Measurements from ENCODE around the gene MYBPHL.

Gene MYBPHL

GRCh38 chr1:109306832-109307273 is at the start of gene MYBPHL:
MYBPHL (minus strand) TSS chr1:109307011; CDS start chr1:109306991, 20 bp downstream.
- no peak for DNase-seq (ENCODE audit: low read depth in 2 of 2)

- no peak for DNase-seq (ENCODE audit: low read depth in 2 of 2)
Observed at GRCh38 chr1:109356505-109356904, 49.7 kb upstream of the MYBPHL start.

- no peak for DNase-seq (ENCODE audit: low read depth in 2 of 2)
Observed at GRCh38 chr1:109354929-109355328, 48.1 kb upstream of the MYBPHL start.

DNA sequence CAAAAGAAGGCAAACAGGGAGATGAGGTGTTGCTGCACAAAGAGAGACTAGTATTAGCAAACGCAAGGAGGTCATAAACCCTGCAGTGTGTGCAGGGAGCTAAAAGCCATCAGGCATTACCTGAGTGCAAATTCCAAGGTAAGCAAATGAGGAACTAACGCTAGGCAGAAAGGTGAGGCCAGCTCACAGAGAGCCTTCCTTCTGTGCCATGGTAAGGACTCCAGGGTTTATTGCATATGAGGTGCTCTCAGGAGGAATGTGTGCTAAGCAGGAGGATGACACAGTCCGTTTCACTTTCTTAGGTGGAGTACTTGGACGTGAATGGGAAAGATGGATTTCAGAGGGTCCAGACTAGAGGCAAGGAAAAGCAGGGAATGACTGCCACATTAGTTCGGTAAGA is 44.6 kb upstream of the MYBPHL start:
- no peak for DNase-seq (ENCODE audit: low read depth in 2 of 2)

DNA sequence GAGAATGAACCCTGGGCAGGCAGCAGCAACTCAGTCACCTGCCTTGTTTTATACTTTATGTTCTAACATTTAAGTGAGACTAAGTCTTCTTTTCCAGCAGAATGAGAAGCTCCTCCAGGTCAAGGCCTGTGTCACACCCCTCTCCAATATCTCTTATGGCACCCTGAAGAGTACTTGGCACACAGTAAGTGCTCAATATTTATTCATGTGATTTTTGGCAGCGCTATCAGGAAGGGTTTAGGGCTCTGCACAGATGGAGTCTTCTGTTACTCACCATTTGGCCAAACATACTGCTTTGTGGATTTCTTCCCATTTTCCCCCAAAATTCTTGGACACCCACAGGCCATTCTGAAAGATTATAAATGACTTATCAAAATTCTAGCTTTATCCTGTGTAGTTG is 43.8 kb upstream of the MYBPHL start:
- no peak for DNase-seq (ENCODE audit: low read depth in 2 of 2)

GRCh38 chr1:109350182-109350581 is 43.4 kb upstream of the MYBPHL start:
- no peak for DNase-seq (ENCODE audit: low read depth in 2 of 2)

- no peak for DNase-seq (ENCODE audit: low read depth in 2 of 2)
Observed at GRCh38 chr1:109347511-109347910, 40.7 kb upstream of the MYBPHL start.

DNA sequence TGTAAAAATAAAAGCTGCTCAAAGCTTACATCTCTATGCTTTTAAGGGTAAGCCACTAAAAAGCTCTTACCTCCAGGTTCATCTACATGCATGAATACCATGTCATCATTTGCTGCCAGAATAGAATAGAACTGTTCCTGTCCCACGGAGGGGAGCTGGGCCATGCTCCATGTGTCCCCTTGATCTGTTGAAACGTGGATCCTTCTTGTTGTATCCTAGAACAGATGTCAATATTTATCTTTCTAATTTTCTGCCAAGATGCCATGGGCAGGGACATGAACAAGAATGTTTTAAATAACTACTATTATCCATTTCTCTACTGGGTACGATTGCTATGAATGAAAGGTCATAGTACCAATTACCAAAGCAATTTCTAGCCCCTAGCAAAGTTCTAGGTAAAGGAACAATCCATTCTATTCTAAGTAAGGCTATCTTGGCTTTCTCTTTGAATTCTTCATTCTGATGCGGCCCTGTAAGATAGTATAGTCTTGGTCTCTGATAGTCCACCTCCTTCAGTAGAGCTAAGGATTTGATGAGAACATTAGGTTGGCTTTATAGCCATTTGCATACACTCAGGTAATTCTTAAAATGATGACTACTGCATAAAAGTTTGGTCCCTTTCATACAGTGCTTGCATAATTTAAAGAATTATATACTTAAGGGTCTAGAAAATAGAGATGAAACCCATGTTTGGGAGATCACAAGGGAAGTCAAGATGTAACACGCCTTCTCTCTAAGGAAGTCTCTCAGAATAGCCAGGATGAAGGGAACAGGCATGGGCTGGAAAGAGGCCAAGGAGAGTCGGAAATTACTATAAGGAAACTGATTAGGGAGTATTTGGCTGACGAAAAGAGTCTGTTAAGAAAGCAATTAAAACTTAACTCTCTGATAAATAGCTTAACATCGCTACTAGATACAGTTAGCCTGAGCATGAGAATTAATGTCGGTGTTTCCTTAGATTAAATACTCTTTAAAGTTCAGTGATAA is 35.4 kb upstream of the MYBPHL start:
- no peak for DNase-seq (ENCODE audit: low read depth in 2 of 2)

- DNase-seq (ENCODE audit: low read depth in 2 of 2), result no peak
Observed at GRCh38 chr1:109338608-109339007, 31.8 kb upstream of the MYBPHL start.

- no peak for DNase-seq (ENCODE audit: low read depth in 2 of 2)
Observed at GRCh38 chr1:109338091-109338490, 31.3 kb upstream of the MYBPHL start.

DNA sequence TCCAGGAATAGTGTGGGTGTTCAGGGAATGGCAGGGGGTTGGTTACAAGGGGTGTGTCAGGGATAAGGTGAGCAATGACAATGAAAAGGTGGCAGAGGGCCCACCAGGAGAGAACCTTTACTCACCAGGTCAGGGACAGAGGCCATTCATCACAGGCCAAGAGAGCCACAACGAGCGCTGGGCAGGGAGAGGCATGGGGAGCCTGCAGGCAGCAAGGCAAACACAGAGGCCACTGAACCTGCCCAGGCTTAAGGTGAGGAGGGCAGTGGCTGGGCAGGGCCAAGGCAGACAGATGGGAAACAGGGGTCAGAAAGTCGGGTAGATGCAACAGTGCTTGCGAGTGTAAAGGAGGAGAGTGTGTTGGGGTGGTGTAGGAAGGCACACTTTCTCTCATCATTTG is 28.3 kb upstream of the MYBPHL start:
- no peak for DNase-seq (ENCODE audit: low read depth in 2 of 2)

GRCh38 chr1:109331113-109331512 is 24.3 kb upstream of the MYBPHL start:
- DNase-seq (ENCODE audit: low read depth in 2 of 2), result no peak

DNA sequence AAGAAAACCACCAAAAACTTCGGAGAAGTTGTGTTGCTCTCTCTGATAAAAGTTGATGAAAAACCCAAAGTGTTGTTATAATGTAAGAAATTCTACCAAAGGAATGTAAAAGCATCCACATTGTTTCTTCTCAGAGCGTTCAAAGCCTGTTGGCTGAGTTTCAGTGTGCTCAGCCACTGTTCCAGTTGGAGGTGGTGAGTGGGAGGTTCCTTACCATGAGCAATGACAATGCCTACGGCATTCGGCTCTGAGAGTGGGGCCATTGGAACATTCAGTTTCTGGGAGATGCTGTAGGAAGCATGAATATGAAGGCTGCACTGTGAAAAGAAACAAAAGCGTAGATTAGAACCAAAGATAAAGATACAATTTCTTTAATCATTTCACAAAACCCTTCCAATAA is 20.5 kb upstream of the MYBPHL start:
- DNase-seq (ENCODE audit: low read depth in 2 of 2), result no peak

GRCh38 chr1:109322974-109323373 is 16.2 kb upstream of the MYBPHL start:
- DNase-seq (ENCODE audit: low read depth in 2 of 2), result no peak

- no peak for DNase-seq (ENCODE audit: low read depth in 2 of 2)
Observed at GRCh38 chr1:109319114-109319513, 12.3 kb upstream of the MYBPHL start.

GRCh38 chr1:109316506-109316905 is 9.7 kb upstream of the MYBPHL start:
- no peak for DNase-seq (ENCODE audit: low read depth in 2 of 2)

GRCh38 chr1:109315288-109315687 is 8.5 kb upstream of the MYBPHL start:
- no peak for DNase-seq (ENCODE audit: low read depth in 2 of 2)

DNA sequence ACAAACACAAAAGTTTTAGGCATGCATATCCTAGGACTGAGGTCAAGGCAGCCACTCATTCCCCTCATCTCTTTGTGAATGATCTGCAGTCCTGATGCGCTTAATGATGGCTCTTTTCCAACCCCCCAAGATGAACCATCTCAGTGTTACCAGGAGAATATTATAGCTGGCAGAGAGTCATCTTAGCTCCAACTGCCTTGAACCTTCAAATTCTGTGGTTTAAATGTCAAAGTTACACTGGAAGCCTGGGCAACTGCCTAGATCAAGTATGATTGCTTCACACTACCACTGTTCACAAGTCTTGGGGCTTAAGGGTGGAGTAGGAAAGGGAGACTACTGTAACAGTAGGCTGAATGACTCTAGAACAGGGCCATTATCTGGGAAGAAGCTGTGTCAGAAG is 8.0 kb upstream of the MYBPHL start:
- no peak for DNase-seq (ENCODE audit: low read depth in 2 of 2)

- DNase-seq (ENCODE audit: low read depth in 2 of 2), result no peak
Observed at GRCh38 chr1:109312978-109313775, 6.4 kb upstream of the MYBPHL start.

DNA sequence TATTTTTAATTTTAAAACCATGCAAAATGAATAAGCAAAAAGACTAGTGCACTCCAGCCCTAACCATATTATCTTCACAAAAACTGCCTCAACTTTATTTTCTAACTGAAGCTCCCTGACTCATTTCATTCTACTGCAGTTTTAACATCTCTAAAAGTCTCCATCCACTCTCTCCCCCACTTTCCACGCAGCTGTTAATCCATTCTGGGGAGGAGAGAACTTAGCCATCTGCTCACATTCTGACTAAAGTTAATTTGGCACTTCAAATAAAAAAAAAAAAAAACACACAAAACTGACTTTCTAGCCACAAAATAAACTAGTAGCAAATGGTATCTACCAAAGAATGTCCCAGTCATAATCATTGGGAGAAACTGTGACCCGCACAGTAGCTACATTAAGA is 5.4 kb upstream of the MYBPHL start:
- no peak for DNase-seq (ENCODE audit: low read depth in 2 of 2)

- no peak for DNase-seq (ENCODE audit: low read depth in 2 of 2)
Observed at GRCh38 chr1:109309347-109309746, 2.5 kb upstream of the MYBPHL start.

DNA sequence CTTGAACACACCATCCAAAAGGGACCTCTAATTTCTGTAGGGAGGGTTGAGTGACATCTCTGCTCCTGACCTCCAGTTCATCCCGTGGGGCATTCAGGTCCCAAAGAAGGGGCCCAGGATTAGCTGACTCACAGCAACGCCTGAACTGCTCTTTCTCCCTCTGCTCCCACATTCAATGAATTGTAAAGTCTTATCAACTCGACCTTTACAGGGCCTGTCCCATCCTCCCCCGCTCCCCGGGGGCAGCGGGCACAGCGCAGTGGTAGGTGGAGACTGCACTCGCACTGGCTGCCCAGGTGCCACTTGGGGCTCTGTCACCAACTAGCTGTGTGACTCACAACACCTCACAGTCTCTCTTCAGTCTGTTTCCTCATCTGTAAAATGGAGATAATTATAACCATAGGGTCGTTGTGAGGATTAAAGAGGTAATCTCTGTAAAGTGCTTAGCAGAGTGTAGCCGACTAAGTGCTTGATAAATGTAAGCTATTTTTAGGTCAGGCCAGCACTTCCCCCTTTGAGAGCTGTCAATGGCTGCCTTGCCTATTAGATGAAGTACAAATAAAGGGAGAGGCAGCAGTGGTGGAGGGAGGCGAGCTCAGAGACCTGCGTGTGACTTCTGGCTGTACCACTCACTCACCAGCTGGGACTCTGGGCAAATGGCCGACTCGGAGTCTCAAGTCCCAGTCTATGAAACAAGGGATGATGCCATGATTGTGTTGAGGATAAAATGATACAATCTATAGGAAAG is 637 bp upstream of the MYBPHL start:
- no peak for DNase-seq (ENCODE audit: low read depth in 2 of 2)

Data from stimulated activated CD8-positive, alpha-beta memory T cell treated with anti-CD3 and anti-CD28 coated beads, Interleukin-15, amount 100 ng/mL, for 48 hours (primary cell).